ENCODE data around the gene EZH1.

EZH1 gene

DNA sequence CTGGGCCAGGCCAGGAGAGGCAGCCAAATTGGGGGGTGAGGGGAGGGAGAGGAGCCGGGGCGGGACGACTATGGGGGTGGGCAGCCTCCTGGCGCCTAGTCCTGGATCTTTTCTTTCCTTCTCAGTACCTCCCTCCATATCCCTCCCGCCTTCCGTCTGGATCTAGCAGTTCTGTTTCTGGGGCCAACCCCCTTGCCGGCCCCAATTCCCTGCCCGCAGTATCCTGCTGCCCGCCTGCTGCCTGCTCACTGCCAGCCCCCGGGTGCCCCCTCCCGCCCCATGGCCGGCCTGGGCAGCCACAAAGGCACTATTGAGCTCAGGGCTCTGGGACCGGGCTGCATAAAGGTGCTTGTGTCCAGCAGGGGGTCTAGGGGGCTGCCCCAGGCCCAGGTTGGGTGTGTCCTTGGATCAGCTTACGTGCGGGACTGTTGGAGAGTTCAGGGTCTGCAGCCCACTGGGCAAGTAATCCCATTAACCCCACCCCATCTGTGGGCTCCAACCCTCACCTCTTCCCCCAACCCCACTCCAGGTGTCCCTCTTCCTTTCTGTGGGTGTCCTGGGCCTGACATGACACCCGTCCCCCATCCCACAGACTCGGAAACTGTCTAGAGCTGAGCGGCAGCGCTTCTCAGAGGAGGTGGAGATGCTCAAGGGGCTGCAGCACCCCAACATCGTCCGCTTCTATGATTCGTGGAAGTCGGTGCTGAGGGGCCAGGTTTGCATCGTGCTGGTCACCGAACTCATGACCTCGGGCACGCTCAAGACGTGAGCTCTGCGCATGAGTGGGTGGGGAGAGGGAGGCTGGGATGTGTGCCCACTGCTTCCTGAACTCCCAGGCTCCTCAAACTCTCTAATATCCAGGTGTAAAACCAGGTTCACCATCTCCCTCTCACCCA is 37.6 kb upstream of the EZH1 start:
- peaks cover 51% of the 10 kb centered on the region for H3K27me3 ChIP-seq (ENCODE audit: insufficient read depth, low read depth)
- H3K27ac ChIP-seq: no peak overlapping the region
- TF ChIP-seq, protein P1, sequence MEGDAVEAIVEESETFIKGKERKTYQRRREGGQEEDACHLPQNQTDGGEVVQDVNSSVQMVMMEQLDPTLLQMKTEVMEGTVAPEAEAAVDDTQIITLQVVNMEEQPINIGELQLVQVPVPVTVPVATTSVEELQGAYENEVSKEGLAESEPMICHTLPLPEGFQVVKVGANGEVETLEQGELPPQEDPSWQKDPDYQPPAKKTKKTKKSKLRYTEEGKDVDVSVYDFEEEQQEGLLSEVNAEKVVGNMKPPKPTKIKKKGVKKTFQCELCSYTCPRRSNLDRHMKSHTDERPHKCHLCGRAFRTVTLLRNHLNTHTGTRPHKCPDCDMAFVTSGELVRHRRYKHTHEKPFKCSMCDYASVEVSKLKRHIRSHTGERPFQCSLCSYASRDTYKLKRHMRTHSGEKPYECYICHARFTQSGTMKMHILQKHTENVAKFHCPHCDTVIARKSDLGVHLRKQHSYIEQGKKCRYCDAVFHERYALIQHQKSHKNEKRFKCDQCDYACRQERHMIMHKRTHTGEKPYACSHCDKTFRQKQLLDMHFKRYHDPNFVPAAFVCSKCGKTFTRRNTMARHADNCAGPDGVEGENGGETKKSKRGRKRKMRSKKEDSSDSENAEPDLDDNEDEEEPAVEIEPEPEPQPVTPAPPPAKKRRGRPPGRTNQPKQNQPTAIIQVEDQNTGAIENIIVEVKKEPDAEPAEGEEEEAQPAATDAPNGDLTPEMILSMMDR (conservative IDR thresholded peaks at IDR 0.05; ENCODE audit: low read depth, low read length): no peak
- no peak overlapping the region for H3K4me3 ChIP-seq (IDR thresholded peaks at IDR 0.05; ENCODE audit: insufficient read depth, low read depth, low read length)
- no peaks in the 10 kb centered on the region for H3K36me3 ChIP-seq (ENCODE audit: insufficient read depth)
- no peaks in the 10 kb centered on the region for H3K4me1 ChIP-seq (ENCODE audit: low read depth, poor library complexity, severe bottlenecking)
- no peak overlapping the region for H3K4me2 ChIP-seq
- no peaks in the 10 kb centered on the region for H4K20me1 ChIP-seq (ENCODE audit: insufficient read depth)
- no peak overlapping the region for H2AFZ ChIP-seq (ENCODE audit: low read depth)
- no peaks in the 10 kb centered on the region for H3K79me2 ChIP-seq (ENCODE audit: insufficient read depth, low read depth)
- no peak overlapping the region for H3K9ac ChIP-seq

DNA sequence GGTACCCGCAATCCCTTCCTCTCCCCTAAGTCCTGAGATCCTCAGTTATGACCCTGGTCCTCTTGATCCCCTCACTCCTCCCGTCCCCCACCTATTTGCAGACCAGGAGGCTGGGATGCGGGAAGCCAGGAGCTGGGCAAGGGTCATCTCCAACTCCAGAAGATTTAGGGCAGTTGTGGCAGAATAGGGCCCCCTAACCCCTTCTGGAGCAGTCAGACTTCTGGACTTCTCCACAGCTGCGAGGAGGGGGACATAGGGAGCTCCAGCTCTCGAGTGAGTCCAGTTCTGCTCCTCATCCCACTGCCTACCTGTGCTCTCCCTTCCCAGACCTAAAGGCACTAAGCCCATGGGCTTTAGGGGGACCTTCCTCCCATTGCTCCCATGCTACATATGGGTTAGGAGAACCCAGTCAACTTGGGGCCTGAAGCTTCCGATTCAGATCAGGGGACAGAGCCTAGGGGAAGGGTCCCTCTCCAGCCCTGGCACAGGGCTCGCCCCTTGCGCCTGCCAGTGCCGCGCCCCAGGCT is 36.9 kb upstream of the EZH1 start:
- Histone ChIP-seq H3K27ac (no peak overlapping the region), H3K4me3 (IDR thresholded peaks at IDR 0.05; ENCODE audit: insufficient read depth, low read depth, low read length) (no peak overlapping the region), H3K36me3 (ENCODE audit: insufficient read depth) (no peaks in the 10 kb centered on the region; the same call in 1 of the 2 replicates), H3K4me2 (no peak overlapping the region), H3K4me1 (ENCODE audit: low read depth, poor library complexity, severe bottlenecking) (no peaks in the 10 kb centered on the region), H4K20me1 (ENCODE audit: insufficient read depth) (no peaks in the 10 kb centered on the region), H3K9ac (no peak overlapping the region), H2AFZ (ENCODE audit: low read depth) (no peak overlapping the region), H3K79me2 (ENCODE audit: insufficient read depth, low read depth) (no peaks in the 10 kb centered on the region), H3K27me3 (ENCODE audit: insufficient read depth, low read depth) (peaks cover 51% of the 10 kb centered on the region)
- TF ChIP-seq, protein P1 (conservative IDR thresholded peaks at IDR 0.05; ENCODE audit: low read depth, low read length): no peak

DNA sequence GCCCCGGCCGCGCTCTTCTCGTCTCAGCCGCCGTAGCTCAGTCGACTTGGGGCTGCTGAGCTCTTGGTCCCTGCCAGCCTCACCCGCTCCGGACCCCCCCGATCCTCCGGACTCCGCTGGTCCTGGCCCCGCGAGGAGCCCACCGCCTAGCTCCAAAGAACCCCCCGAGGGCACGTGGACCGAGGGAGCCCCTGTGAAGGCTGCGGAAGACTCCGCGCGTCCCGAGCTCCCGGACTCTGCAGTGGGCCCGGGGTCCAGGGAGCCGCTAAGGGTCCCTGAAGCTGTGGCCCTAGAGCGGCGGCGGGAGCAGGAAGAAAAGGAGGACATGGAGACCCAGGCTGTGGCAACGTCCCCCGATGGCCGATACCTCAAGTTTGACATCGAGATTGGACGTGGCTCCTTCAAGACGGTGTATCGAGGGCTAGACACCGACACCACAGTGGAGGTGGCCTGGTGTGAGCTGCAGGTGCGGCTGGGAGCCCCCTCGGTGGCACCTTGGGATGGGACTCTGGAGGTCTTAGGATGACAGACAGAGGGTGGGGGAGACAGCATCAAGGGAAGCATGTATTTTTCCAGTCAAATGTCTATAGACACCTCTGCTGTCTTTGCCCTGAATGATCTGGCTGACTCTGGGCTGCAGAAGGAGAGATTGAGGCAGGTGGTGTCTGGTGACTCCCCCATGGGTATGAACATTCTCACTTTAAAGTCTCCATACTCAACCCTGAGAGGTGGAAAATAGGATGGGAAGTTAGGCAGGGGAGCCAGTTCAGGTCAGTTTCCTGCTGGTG is 36.2 kb upstream of the EZH1 start:
- no peak overlapping the region for H2AFZ ChIP-seq (ENCODE audit: low read depth)
- peaks cover 2% of the 10 kb centered on the region for H3K4me1 ChIP-seq (ENCODE audit: low read depth, poor library complexity, severe bottlenecking)
- peaks cover 47% of the 10 kb centered on the region for H3K27me3 ChIP-seq (ENCODE audit: insufficient read depth, low read depth)
- no peaks in the 10 kb centered on the region for H3K79me2 ChIP-seq (ENCODE audit: insufficient read depth, low read depth)
- H3K4me3 ChIP-seq (IDR thresholded peaks at IDR 0.05; ENCODE audit: insufficient read depth, low read depth, low read length): no peak overlapping the region
- H3K9ac ChIP-seq: no peak overlapping the region
- H4K20me1 ChIP-seq (ENCODE audit: insufficient read depth): no peaks in the 10 kb centered on the region
- TF ChIP-seq, protein P1 (conservative IDR thresholded peaks at IDR 0.05; ENCODE audit: low read depth, low read length): no peak
- H3K27ac ChIP-seq: no peak overlapping the region
- H3K4me2 ChIP-seq: no peak overlapping the region
- no peaks in the 10 kb centered on the region; the same call in 1 of the 2 replicates for H3K36me3 ChIP-seq (ENCODE audit: insufficient read depth)

DNA sequence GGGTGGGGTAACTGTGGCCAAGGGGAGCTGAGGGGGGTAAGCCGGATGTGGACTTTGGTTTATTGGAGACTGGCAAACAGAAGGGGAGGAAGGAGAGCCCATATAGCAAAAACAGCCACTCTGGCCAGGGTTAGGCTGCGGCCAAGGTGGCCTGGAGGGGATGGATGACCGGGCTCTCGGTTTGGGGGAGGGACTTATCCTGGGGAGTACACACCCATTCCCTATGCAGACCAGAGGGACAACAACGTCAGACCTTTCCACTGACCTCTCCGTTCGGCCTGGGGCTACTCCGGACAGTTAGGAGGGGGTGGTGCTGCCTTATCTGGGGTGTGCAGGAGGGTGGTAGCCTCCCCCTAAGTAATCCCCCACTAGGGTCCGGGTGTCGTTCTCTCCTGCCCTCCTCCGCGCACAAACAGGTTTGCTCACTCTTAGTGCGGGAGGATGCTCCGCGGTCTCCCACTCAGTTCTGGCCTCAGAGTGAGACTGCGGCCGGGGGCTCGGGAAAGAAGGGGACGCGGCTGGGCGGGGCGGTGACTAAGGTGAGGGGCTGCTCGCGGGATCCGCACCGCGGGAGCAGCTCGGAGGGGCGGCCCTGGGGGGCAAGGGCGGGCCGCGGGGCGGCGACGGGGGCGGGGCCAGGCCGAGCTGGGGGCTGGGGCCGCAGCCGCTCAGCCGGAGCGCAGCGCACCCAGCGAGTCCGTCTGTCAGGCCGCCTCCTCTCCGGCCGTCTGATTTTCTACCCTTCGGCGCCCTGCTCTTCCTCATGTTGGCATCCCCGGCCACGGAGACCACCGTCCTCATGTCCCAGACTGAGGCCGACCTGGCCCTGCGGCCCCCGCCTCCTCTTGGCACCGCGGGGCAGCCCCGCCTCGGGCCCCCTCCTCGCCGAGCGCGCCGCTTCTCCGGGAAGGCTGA is 35.4 kb upstream of the EZH1 start, which contains the start of gene WNK4:
Gene WNK4 (plus strand): TSS at position 675 of the 915 bp plus-strand sequence. CDS start 89 bp downstream, at position 764.
- no peaks in the 10 kb centered on the region for H3K79me2 ChIP-seq (ENCODE audit: insufficient read depth, low read depth)
- no peak within 1 kb of the TSS for H2AFZ ChIP-seq (ENCODE audit: low read depth)
- H3K27me3 ChIP-seq (ENCODE audit: insufficient read depth, low read depth): peaks cover 39% of the 10 kb centered on the region
- no peak within 1 kb of the TSS for H3K27ac ChIP-seq
- H4K20me1 ChIP-seq (ENCODE audit: insufficient read depth): no peaks in the 10 kb centered on the region
- no peaks in the 10 kb centered on the region; the same call in 1 of the 2 replicates for H3K36me3 ChIP-seq (ENCODE audit: insufficient read depth)
- H3K4me1 ChIP-seq (ENCODE audit: low read depth, poor library complexity, severe bottlenecking): peaks cover 10% of the 10 kb centered on the region
- no peak within 1 kb of the TSS for H3K4me2 ChIP-seq
- no peak within 1 kb of the TSS for H3K4me3 ChIP-seq (IDR thresholded peaks at IDR 0.05; ENCODE audit: insufficient read depth, low read depth, low read length)
- H3K9ac ChIP-seq: no peak within 1 kb of the TSS
- TF ChIP-seq, protein P1 (conservative IDR thresholded peaks at IDR 0.05; ENCODE audit: low read depth, low read length): no peak
